ENCODE results near the gene EPHA2. TPM values are rescaled to one million over a fixed set of nuclear protein-coding genes. Genes with fewer than 3 reads are reported as not detected.

The EPHA2 gene
- total RNA-seq, 1 donor from 2014 or later = 1.2 TPM

- no peak for FAIRE-seq
- DNase-seq (ENCODE audit: low spot score in 2 of 2) = no peak
Observed at GRCh38 chr1:16151995-16152384, 3.9 kb downstream of the EPHA2 start.

- DNase-seq (ENCODE audit: low spot score in 2 of 2) = no peak
- no peak for FAIRE-seq
Observed at GRCh38 chr1:16151196-16151994, 4.5 kb downstream of the EPHA2 start.

- DNase-seq (ENCODE audit: low spot score in 2 of 2) (no peak), FAIRE-seq (no peak)
Observed at GRCh38 chr1:16150508-16150907, 5.4 kb downstream of the EPHA2 start.

GRCh38 chr1:16149702-16150488 is 6.0 kb downstream of the EPHA2 start:
- FAIRE-seq (no peak), DNase-seq (ENCODE audit: low spot score in 2 of 2) (no peak)

- DNase-seq (ENCODE audit: low spot score in 2 of 2) (no peak), FAIRE-seq (no peak)
Observed at GRCh38 chr1:16149146-16149545, 6.7 kb downstream of the EPHA2 start.

GRCh38 chr1:16148329-16149092 is 7.4 kb downstream of the EPHA2 start:
- DNase-seq (ENCODE audit: low spot score in 2 of 2) (no peak), FAIRE-seq (no peak)

GRCh38 chr1:16147156-16147926 is 8.5 kb downstream of the EPHA2 start:
- no peak for FAIRE-seq
- no peak for DNase-seq (ENCODE audit: low spot score in 2 of 2)

- peak in 1 of 2 donors; percentile 65 for DNase-seq (ENCODE audit: low spot score in 2 of 2)
- FAIRE-seq = no peak
Observed at GRCh38 chr1:16146279-16147155, 9.4 kb downstream of the EPHA2 start.

- FAIRE-seq (no peak), DNase-seq (ENCODE audit: low spot score in 2 of 2) (no peak)
Observed at GRCh38 chr1:16145662-16146278, 10.1 kb downstream of the EPHA2 start.

GRCh38 chr1:16145030-16145661 is 10.7 kb downstream of the EPHA2 start:
- FAIRE-seq (no peak), DNase-seq (ENCODE audit: low spot score in 2 of 2) (no peak)

GRCh38 chr1:16144325-16145029 is 11.4 kb downstream of the EPHA2 start:
- no peak for FAIRE-seq
- DNase-seq (ENCODE audit: low spot score in 2 of 2) = no peak

- FAIRE-seq (no peak), DNase-seq (ENCODE audit: low spot score in 2 of 2) (no peak)
Observed at GRCh38 chr1:16143566-16144324, 12.1 kb downstream of the EPHA2 start.

- FAIRE-seq (no peak), DNase-seq (ENCODE audit: low spot score in 2 of 2) (no peak)
Observed at GRCh38 chr1:16143005-16143565, 12.8 kb downstream of the EPHA2 start.

- DNase-seq (ENCODE audit: low spot score in 2 of 2) = no peak
- FAIRE-seq = no peak
Observed at GRCh38 chr1:16142383-16142995, 13.4 kb downstream of the EPHA2 start.

GRCh38 chr1:16141573-16142336 is 14.1 kb downstream of the EPHA2 start:
- DNase-seq (ENCODE audit: low spot score in 2 of 2) (no peak), FAIRE-seq (no peak)

Data from frontal cortex (tissue), 4 donors.